HPDE6-E6E7 (cell line): ENCODE data around the gene BRSK2.
A peak's percentile ranks its signal among the peaks of the same experiment; 100 is the strongest.

Source experiments
- DNase-seq: peaks from one replicate; pipeline ENCODE4 v3.0.0; 2011; ENCODE audit warnings: missing footprints; ENCODE audit errors: extremely low spot score

The BRSK2 gene

DNA sequence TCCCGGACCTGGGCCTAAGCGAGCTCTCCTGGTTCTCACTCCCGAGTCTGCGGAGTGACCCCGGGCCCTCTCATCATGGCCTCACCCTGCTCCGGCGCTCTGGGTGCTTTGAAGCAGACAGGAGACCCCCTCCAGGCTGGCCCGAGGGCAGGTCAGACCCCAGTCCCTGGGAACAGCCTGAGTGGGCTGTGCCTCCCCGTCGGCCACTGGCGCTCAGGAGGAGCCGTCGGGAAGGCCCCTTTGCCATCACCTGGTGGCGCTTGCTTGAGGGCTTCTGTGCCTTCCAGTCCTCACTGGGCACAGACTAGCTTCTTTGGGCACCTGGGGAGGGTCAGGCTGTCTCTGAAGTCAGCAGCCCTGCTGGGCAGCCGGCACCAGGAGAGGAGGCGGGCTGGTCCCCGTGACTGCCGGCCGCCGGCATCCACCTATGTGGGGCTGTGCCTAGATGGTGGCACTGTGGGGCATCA lies 6.7 kb downstream of the BRSK2 start:
- DNase-seq, result no peak

DNA sequence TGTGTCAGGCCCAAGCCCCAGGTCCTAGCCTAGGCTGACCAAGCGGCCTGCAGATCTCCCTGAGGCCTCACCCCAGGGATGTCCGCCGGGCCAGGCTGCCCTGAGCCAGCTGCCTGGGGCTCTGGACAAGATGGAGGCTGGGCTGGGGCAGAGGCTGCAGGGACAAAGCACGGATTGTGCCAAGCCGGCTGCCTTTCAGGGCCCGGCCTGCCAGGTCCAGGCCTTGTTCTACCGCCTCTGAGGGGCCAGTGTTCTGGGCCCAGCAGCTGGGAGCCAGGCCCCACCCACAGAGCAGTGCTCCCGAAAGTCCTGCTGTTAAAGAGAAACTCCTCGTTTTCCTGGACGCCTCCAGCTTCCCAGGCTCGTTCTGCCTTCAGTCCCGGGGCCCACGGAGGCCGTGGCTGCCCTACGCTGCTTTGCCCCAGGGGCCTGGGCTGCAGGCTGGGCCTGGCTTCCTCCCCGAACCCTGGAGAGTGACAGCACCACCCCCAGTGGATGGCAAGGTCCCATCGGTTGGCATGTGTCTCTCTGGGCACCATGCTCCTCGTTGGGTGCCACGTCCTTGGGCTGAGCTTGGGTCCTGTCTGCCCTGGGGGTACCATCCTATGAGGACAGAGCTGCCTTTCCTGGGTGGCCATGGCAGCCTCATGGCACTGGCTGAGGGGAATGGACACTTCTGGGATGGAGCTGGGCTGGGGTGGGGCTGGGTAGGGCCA lies 7.6 kb downstream of the BRSK2 start:
- no peak for DNase-seq

DNA sequence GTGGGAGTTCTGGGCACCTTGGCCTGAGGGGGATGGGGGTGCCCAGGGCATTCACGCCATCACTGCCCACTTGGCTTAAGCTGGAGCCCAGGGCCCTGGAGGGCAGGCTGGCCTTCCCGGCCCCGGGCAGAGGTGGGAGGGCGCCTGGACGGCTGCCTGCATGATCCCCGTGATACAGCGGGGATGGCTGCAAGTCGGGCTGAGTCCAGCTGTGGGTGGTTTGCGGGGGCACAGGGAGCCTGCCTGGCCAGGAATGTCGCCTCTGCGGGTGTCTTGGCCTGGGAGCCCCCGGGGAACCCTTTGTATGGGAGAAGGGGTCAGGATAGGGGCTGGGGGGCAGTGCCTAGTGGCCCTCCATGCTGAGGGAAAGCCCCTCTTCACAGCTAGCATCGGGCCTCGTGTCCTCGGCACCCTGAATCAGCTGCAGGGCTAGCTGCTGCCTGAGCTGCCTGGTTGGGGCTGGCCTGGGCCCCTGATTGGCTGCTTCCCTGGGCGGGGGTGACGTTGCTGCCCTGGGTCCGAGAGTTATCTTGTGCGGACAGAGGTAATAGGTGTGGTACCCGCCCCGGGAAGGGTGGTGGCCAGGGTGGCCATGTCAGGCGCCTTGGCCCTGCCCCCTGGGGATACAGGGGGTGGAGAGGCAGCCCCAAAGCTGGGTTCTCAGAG lies 8.3 kb downstream of the BRSK2 start:
- no peak for DNase-seq

DNA sequence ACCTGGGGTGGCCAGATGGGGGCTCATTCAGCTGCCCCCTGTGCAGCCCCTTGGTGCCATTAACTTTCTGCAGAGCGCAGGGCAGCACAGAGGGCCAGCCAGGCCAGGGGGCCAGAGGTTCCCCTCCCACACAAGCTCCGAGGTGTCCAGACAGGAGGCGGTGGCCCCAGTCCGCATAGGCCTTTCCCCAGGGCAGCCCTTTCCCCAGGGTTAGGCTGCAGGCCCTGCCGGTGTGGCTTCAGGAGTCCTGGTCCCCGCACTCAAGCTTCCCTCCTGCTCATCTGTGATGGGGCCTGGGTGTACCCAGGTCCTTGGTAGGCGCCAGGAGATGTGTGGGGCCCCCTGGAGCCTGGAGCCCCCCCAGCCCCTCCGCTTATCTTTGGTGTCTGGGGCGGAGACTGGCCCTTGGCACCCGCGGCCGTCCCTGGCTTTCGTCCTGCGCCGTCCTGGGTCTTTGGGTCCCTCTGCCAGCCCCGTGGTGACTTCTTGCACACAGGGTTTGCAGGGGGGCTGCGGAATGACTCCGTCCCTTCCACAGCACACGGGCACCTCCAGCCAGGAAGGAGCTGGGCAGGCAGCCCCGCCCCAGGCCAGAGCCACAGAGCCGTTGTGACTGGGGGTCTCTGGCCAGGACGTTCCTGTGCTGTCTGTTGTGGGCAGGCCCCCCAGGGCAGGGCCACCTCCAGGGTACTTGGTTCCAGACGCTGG lies 8.9 kb downstream of the BRSK2 start:
- DNase-seq, result no peak

DNA sequence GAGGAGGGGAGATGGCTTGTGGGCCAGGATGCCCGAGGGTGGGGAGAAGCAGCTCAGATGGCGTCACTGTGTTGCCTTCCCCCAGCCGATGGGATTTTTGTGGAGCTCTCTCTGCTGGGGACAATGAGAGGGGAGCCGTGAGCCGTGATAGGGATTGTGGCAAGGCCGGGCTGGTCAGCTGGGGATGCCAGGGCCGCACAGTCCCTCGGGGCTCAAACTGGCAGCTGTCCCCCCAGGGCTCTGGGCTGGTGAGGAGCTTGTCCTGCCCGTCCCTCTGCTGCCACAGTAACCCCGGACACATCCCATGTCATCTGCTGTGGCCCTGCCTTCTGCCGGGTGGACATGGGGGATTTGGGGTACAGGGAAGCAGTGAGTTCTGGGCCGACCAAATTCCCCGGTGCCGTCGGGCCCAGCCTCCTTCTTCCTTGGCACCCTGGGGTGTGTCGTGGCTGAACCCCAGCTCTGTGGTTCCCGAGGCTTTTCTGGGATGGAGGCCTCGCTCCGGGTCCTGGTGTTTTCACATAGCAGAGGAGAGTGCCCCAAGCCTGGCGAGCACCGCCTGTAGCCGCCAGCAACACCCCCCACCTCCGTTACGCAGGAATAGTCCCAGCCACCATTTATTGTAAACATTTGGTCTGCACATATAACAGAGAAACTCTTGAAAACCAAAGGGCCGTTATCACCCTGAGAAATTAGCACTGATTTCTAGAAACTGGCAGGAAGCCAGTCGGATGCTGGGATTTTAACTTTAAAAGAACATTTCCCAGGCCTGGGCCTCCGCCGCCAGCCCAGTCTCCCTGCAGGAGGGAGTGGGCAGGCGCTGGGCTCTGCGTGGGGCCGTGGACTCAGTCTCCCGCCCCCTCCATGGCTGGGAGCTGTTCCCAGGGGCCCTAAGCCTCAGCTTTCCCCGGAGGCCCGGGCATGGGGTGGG lies 9.9 kb downstream of the BRSK2 start:
- DNase-seq, result no peak

DNA sequence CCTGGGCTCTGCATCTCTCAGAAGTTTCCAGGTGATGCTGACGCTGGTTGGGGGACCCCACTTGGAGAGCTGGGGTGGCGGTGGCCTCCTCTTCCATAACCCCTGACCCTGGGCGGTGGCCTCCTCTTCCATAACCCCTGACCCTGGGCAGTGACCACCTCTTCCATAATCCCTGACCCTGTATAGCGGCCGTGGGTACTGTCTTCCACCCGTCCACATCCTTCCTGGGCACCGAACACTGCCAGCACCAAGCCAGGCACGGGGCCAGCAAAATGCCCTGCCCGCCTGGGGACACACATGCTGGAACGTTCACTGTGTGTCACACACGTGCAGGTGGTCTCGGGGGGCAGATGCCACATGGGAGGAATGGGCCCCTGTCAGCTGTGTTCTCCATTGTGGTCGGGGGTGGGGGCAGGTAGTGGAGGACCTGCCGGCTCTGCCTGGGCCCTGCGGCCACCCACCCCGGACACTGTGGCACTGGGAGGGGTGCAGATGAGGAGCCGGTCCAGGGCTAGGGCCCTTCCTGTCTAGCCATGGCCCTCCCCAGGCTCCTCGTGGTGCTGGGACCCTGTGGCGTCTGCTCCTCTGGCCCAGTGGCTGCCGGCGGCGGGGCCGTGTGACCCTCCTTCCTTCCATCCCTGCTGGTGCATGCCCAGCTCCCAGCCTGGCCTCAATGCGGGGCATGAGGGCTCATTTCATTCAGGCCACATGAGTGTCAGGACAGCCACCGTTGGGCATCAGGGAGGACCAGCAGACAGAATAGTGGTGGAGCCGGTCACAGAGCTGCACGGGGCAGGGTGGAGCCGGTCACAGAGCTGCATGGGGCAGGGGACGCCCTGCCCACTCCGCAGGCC lies 10.8 kb downstream of the BRSK2 start:
- DNase-seq, result no peak

DNA sequence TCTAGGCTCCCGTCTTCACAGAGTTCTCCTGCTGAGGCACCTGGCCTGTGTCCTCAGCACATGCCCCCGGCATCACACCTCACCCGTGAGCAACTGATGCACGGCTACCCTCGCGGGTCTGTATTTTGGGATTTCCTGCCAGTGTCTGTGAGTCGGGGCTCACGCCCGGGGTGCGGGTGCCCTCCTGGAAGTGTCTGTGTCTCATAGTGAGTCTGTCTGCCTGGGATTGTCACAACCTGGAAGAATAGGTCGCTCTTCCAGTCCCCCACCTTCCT lies 11.4 kb downstream of the BRSK2 start:
- no peak for DNase-seq

DNA sequence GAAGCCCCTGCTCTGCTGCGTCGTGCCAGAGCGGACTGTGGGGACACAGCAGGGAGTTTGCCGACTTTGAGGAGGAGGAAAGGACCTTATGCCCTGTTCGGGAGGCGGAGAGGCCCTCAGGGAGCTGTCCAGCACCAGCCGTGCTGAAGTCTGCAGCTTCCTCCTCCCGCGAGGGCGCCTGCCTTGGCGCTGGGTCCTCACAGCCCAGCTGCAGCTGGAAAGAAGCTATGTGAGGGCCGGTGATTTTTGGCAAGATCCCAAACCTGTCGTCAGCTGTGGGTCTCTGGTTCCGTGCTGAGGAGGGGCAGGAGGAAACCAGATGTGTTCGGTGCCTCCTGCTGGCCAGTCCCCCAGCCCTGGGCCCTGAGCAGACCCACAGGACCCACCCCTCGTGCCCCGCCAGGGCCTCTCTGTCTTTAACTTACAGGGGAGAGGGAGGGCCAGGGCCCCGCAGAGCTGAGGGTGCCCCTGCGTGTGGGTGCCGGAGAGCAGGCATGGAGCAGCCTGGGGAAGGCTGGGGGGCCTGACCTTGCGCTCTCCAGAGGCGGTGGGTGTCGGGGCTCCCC lies 12.0 kb downstream of the BRSK2 start:
- peak; percentile 29 for DNase-seq

DNA sequence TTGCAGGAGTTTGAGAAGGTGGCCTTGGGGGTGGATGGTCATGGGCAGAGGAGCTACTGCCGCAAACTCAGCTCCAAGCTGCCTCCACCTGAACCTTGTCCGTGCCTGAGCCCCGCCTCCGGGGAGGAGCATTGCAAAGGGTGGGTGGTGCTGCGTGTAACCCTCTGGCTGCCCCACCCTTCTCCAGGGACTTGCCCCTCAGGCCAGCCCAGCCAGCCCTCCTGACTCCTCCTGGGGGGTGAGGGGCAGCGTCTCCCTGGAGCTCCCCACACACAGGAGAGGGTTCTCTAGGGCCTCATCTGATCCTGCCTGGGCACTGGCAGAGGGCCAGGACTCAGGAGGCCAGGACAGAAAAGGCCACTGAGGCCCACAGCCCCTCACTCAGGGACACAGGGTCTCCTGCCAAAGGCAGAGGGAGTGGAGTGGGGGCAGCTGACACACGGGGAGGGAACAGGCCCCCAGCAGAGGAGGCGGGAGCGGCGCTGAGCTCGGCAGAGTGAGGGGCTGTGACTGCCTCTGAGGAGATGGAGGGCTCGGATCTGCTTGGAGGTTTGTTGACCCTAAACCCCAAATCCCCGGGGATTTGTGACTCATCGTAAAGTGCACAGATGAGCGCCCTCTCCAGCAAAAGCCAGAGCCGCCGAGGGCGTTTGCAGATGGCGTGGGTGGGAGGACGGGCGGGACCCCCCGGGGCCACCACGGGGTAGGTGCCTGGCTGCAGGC lies 12.8 kb downstream of the BRSK2 start:
- no peak for DNase-seq

DNA sequence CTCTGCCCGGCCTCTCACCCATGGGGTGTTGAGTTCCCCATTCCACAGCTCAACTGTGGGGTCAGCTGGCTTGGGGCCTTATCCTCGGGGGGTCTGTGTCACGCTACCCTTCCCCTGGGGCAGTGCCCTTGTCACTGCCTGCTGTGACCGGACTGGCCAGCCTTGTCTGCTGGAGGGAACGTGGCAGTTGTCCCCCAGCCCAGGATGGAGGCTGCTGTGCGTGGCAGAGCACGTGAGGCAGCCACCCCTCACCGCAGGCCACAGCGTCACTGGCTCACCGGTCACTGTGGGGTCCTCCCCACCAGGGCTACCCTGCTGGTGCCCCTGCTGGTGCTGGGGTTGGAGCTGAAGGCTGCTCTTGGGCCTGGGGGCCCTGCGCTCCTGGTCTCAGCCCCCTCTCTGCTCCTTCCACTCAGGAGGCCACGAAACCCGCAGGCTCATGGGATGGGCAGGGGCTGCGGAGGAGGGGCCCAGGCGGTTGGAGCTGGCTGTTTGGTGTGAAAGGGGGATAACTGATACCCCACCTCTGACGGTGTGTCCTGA lies 13.4 kb downstream of the BRSK2 start:
- DNase-seq, result no peak

DNA sequence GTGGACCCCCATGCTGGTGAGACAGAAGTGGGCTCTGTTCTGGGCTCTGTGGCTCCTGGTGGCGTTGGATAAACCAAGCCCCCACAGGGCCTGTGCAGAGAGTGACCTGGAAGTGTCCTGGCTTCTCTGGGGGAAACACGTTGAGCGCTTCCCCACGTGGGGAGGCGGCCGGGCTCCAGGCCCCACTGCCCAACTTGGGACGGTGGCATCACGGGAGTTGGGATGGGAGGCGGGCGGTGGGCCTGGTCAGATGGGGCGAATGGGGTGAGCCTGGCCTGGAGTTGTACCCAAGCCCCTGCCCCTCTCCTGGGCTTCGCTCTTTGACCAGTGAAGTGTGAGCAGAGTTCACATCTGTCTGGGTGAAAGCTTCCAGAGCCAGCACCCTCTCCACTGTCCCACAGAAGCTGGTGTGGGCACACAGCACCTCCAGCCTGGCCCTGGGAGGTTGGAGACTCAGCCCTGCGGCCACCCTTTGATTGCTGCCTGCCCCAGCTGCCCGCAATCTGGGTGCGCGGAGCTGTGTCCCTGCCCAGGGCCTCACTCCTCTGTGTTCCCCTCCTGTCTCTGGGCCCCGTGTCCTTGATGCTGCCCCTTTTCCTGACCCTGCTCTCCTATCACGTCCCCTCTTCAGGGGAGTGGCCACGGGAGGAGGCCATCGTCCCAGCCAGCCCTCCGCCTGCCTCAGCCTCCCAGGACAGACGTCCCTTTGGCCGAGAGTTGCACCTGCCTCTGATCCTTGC lies 14.2 kb downstream of the BRSK2 start:
- no peak for DNase-seq

DNA sequence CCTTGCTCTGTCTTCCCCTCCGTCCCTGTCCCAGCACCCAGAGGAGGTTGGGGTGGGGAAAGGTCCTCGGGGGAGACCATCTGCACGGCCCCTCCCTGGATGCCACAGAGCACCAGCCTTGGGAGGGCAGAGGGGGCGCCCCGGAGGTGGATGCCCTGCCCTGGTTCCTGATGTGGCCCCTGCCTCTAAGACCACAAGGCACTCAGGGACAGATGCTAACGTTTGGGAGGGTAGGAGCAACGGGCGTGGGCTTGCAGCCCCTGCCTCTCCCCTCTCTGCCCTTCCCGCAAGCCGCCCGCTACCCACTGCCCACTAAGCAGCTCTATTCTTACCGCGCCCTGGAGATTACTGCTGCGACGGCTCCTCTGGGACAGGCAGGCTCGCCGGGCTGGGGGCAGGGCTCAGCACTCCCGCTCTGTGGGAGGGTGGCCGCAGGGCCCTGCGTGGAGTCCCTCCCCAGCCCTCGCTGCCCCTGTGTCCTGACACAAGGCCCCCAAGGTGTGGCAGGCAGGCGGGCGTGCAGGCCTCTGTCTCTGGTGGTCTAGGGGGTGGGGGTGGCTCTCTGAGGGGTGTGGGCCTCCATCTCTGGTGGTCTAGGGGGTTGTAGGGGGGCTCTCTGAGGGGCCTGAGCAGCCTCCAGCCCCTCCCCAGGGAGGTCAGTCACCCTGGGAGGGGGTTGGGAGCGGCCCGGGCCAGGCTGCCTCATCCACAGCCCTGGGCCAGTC lies 14.9 kb downstream of the BRSK2 start:
- no peak for DNase-seq

DNA sequence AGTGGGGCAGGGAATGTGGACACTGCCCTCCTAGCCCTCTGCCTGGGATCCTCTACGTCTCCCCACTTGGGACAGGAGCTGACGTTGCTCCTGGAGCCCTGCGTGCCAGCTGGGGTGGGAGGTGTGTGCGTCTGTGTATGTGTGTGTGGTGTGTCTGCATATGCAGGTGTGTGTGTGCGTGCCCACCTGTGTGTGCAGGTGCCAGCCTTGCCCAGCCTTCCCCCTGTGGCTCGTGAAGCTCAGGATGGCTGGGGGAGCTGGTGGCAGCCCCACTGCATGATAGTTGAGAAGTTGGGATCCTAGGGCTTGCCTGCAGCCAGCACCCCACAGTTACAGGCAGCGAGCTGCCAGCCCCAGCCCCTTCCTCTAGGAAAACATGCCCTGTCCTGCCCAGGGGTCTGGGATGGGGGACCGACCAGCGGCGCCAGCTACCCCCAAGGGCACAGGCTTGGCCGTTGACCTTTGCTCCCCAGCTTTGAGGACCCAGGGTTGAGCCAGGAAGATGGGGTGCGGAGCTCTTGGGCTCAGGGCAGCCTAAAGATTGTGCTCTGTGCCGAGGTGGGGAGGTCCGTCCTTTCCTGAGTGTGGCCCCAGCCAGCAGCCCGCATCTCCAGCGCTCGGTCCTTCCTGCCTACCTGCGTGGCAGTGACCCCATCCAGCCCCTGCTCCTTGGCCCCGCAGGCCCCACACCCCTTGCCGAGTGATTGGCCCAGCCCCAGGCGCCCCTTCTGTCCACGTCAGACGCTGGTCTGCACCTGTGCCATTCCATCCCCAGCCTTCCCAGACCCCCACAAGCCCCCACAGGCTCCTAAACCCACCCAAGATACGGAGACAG lies 15.7 kb downstream of the BRSK2 start:
- no peak for DNase-seq

DNA sequence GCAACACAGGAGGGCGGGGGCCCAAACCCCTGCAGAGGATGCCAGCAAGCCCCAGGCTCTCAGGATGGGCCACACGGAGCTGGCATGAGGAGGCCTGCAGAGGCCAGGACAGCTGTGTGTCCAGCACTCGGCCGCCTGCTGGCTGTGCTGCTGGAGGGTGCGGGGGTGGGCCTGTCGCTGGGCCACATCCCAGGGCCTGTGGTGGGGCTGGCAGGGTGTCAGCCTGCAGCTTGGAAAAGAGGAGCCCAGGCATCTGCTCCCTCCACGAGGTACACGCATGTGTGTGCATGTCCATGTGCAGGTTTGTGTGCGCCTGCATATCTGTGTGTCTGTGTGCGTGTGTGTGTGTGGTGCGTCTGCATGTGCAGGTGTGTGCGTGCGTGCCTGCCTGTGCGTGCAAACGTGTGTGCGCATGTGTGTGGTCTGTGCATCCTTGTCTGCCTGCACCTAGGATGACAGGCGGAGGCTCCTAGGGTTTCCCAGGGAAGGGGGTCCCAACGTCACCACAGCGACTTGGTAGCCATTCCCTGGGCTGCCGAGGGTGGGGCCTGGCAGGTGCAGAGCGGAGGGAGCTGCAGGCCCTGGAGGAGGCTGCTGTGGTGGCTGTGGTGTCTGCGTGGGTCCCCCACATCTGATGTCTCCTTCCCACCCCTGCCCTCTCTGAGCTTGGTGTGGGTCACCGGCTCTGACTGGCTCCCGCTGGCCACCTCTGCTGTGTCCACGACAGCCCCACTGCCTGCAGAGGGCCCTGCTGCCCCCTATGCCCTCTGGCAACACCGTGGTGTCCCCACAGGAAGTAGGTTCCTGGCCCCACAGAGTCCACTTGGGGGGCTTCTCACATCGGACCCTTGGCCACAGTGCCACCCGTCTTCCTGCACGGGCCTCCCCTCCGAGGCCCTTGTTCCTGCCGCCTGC lies 17.1 kb downstream of the BRSK2 start:
- DNase-seq, result no peak

DNA sequence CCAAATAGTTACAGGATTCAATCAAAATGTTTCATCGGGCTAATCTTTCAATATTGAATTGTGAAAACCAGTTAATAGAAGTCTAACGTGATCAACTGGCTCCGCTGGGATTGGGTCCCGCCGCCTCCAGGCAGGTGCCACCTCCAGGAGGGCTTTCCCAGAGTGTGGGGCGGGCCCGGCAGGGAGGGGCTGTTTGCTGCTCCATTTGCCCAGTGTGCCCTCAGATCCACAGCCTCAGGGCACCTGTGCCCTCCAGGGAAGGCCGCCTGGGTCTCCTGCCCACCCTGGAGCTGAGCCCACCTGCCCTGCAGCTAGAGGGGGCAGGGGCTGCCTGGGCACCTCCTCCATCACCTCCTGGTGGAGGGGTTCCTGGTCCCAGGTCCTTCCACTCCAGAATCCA lies 17.9 kb downstream of the BRSK2 start:
- no peak for DNase-seq

DNA sequence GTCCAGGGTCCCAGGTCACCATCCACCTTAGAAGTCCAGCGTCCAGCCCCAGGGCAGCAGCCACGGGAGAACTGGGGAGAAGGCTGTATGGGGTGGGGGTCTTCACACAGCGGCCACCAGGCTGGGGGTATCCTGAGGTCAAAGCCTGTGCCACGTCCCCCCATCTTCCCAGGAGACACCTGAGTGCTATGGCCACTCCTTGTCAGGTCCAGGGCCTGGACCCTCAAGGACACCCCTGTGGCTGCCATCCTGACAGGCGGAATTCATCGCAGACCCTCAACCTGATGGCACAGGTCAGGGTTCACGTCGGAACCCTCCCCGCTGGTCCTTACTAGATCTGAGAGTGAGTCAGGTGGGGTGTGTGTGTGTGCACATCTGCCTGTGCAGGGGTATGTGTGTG lies 18.6 kb downstream of the BRSK2 start:
- DNase-seq, result no peak
